ENCODE results near the gene MRPS33.
A peak's percentile ranks its signal among the peaks of the same experiment; 100 is the strongest.

Gene MRPS33

GRCh38 chr7:141014125-141014523, 628 bp downstream of the MRPS33 start:
- peaks cover 11% of the 10 kb centered on the region for H3K36me3 Mint-ChIP-seq (ENCODE audit: low read depth)
- peak overlapping the region; percentile 98 for H3K4me3 Mint-ChIP-seq
- DNase-seq, result peak; percentile 6
- H3K9me3 Mint-ChIP-seq, result peaks cover 7% of the 10 kb centered on the region
- peaks cover 29% of the 10 kb centered on the region for H3K27me3 Mint-ChIP-seq (ENCODE audit: low read depth, poor library complexity)
- TF ChIP-seq, protein P1, sequence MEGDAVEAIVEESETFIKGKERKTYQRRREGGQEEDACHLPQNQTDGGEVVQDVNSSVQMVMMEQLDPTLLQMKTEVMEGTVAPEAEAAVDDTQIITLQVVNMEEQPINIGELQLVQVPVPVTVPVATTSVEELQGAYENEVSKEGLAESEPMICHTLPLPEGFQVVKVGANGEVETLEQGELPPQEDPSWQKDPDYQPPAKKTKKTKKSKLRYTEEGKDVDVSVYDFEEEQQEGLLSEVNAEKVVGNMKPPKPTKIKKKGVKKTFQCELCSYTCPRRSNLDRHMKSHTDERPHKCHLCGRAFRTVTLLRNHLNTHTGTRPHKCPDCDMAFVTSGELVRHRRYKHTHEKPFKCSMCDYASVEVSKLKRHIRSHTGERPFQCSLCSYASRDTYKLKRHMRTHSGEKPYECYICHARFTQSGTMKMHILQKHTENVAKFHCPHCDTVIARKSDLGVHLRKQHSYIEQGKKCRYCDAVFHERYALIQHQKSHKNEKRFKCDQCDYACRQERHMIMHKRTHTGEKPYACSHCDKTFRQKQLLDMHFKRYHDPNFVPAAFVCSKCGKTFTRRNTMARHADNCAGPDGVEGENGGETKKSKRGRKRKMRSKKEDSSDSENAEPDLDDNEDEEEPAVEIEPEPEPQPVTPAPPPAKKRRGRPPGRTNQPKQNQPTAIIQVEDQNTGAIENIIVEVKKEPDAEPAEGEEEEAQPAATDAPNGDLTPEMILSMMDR (IDR thresholded peaks at IDR 0.05), result no peak
- H3K4me1 Mint-ChIP-seq, result peaks cover 19% of the 10 kb centered on the region
- H3K27ac Mint-ChIP-seq, result peak overlapping the region; percentile 99

GRCh38 chr7:141013345-141013715, 1.4 kb downstream of the MRPS33 start:
- H3K4me3 Mint-ChIP-seq, result peak overlapping the region; percentile 98
- no peak for DNase-seq
- H3K36me3 Mint-ChIP-seq (ENCODE audit: low read depth), result peaks cover 11% of the 10 kb centered on the region
- H3K4me1 Mint-ChIP-seq, result peaks cover 19% of the 10 kb centered on the region
- TF ChIP-seq, protein P1 (IDR thresholded peaks at IDR 0.05), result no peak
- peaks cover 7% of the 10 kb centered on the region for H3K9me3 Mint-ChIP-seq
- no peak overlapping the region for H3K27ac Mint-ChIP-seq
- H3K27me3 Mint-ChIP-seq (ENCODE audit: low read depth, poor library complexity), result peaks cover 24% of the 10 kb centered on the region

- Mint-ChIP-seq H3K27ac (no peak overlapping the region), H3K36me3 (ENCODE audit: low read depth) (peaks cover 15% of the 10 kb centered on the region), H3K9me3 (peaks cover 7% of the 10 kb centered on the region), H3K4me1 (peaks cover 19% of the 10 kb centered on the region), H3K27me3 (ENCODE audit: low read depth, poor library complexity) (peaks cover 19% of the 10 kb centered on the region), H3K4me3 (peak overlapping the region; percentile 98)
- TF ChIP-seq, protein P1 (IDR thresholded peaks at IDR 0.05), result no peak
- no peak for DNase-seq
These were observed 1.9 kb downstream of the MRPS33 start for GRCh38 chr7:141012696-141013344.

- H3K27me3 Mint-ChIP-seq (ENCODE audit: low read depth, poor library complexity), result peaks cover 17% of the 10 kb centered on the region
- TF ChIP-seq, protein P1 (IDR thresholded peaks at IDR 0.05), result peak; percentile 54
- peaks cover 7% of the 10 kb centered on the region for H3K9me3 Mint-ChIP-seq
- peak; percentile 56 for DNase-seq
- H3K36me3 Mint-ChIP-seq (ENCODE audit: low read depth), result peaks cover 20% of the 10 kb centered on the region
- no peak overlapping the region for H3K27ac Mint-ChIP-seq
- H3K4me1 Mint-ChIP-seq, result peaks cover 19% of the 10 kb centered on the region
- peak overlapping the region; percentile 19 for H3K4me3 Mint-ChIP-seq
These were observed 2.6 kb downstream of the MRPS33 start for GRCh38 chr7:141012044-141012685.

- TF ChIP-seq, protein P1 (IDR thresholded peaks at IDR 0.05), result no peak
- Mint-ChIP-seq H3K9me3 (peaks cover 5% of the 10 kb centered on the region), H3K36me3 (ENCODE audit: low read depth) (peaks cover 20% of the 10 kb centered on the region), H3K27ac (peak overlapping the region; percentile 43), H3K27me3 (ENCODE audit: low read depth, poor library complexity) (peaks cover 10% of the 10 kb centered on the region), H3K4me1 (peaks cover 19% of the 10 kb centered on the region), H3K4me3 (no peak overlapping the region)
- DNase-seq, result no peak
These were observed 3.3 kb downstream of the MRPS33 start for GRCh38 chr7:141011443-141011842.
